NCI-H1105 treated with DMSO at 0.1 percent for 48 hours (cell line): ENCODE results near the gene ARL15.
A peak's percentile ranks its signal among the peaks of the same experiment; 100 is the strongest.
"Not testable (repeated sequence)": the region's sequence is repeated elsewhere in the genome, so short reads cannot be mapped to it uniquely, and the experiment has no call there.

Experiments used
- DNase-seq: peaks from one replicate; lab custom pipeline; 2025; lab: John Stamatoyannopoulos, UW

ARL15 gene

DNA sequence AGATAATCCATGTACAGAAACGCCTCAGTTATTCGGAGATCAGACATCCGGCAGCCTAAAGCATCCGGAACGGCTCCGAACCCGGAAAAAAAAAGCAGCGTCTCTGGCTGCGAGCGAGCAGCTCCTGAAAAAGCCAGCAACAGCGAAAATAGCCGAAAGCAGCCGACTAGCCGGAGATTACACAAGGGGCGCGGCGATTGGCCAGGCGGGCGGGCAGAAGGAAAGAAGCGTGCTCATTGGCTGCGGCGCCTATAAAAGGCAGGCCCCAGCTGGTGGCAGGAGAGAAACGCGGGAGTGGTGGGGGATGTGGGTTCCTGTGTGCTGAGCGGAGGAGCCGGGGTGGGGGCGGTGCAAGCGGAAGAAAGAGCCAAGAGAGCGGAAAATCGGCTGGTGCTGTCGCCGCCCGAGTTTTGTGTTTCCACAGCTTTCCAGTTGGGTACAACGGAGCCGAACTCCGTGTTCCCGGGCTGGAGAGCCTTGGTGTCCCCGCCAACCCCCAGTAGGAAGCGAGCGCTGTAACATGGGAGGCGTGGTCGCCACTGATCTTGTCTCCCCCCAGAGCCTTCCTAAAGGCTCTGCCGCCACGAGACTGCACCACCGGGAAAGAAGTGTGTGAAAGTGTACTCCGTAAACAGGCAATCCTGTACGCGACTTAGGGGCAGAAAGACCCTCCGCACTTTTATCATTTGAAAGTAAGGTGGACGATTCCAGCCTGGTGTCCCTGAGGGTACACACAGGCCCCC is at the start of gene ARL15:
ARL15 (minus strand) TSS at position 141 of the 743 bp plus-strand sequence.
- peak; percentile 90 for DNase-seq

- no peak for DNase-seq
These were observed 49.7 kb upstream of the ARL15 start for GRCh38 chr5:54360089-54360488.

GRCh38 chr5:54357408-54358058 is 47.2 kb upstream of the ARL15 start:
- DNase-seq: no peak

DNA sequence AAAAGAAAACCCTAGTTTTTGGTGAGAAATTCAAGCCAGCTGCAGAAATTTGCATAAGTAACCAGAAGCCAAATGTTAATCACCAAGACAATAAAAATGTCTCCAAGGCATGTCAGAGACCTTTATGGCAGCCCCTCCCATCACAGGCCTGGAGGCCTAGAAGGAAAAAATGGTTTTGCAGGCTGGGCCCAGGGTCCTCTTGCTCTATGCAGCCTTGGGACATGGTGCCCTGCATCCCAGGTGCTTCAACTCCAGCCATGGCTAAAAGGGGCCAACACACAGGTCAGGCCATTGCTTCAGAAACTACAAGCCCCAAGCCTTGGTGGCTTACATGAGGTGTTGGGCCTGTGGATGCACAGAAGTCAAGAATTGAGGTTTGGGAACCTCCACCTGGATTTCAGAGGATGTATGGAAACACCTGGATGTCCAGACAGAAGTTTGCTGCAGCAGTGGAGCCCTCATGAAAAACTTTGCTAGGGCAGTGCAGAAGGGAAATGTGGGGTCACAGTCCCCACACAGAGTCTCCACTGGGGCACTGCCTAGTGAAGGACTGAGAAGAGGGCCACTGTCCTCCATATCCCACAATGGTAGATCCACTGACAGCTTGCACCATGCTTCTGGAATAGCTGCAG is 43.7 kb upstream of the ARL15 start:
- DNase-seq: not testable (repeated sequence)

- not testable (repeated sequence) for DNase-seq
These were observed 42.2 kb upstream of the ARL15 start for GRCh38 chr5:54352580-54352979.

- no peak for DNase-seq
These were observed 37.0 kb upstream of the ARL15 start for GRCh38 chr5:54347221-54347865.

GRCh38 chr5:54344653-54345052 is 34.3 kb upstream of the ARL15 start:
- no peak for DNase-seq

DNA sequence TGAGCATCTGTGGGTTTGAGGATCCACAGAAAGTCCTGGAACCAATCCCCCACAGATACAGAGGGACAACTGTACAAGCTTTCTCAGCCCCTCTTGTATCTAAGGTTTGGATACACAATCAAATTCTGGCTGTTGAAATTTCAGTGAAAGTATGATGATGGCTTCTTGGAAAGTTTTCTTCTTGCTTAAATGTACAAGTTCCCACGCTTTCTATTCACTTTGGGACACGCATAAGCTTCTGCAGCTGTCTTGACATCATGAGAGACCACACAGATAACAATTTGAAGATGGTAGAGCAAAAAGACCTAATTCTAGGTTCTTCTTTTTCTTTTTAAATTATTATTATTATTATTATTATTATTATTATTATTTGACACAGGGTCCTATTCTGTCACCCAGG is 31.6 kb upstream of the ARL15 start:
- no peak for DNase-seq

DNA sequence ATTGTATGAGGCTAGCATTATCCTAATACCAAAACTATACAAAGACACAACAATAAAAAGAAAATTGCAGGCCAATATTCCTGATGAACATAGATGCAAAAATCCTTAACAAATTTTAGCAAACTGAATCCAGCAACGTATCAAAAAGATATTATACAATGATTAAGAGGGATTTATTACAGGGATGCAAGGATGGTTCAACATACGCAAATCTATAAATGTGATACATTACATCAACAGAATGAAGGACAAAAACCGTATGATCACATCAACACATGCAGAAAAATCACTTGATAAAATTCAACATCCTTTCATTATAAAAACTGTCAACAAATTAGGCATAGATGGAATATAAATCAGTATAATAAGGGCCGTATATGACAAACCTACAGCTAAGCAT is 27.1 kb upstream of the ARL15 start:
- DNase-seq: no peak

GRCh38 chr5:54332720-54333119 is 22.3 kb upstream of the ARL15 start:
- no peak for DNase-seq

- peak; percentile 13 for DNase-seq
These were observed 19.6 kb upstream of the ARL15 start for GRCh38 chr5:54329731-54330709.

GRCh38 chr5:54326662-54327270 is 16.4 kb upstream of the ARL15 start:
- no peak for DNase-seq

DNA sequence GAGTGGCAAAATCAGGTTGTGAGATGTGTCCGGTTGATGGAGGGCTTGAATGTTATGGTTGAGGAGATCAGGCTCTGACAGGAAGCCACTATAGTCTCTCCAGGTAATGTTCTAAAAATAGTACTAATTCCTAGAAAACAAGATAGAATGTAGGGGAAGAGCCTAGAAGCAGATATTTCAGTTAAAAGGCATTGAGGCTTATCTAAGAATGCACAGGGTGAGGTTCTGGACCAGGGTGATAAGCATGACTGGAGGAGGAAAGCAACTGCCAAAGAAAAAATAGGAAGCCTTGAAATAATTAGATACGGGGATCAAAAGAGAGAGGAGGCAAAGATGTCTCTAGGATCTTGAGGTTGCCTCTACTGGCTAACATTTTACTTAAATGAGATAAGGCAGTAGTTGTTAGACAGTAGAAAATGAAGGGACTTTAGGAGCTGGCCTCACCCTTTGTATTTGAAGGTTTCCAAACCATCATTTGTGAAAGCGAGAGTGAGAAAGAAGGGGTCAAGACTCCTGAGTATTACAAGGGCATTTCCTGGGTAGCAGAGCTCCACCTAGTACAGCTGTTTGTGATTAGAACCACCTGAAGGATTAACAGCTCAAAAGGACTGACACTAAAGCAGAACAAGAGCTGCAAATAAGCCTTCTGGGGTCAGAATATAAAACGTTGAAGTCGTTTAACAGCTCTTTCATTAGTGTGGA is 15.4 kb upstream of the ARL15 start:
- no peak for DNase-seq

- DNase-seq: no peak
These were observed 14.9 kb upstream of the ARL15 start for GRCh38 chr5:54325272-54325609.

DNA sequence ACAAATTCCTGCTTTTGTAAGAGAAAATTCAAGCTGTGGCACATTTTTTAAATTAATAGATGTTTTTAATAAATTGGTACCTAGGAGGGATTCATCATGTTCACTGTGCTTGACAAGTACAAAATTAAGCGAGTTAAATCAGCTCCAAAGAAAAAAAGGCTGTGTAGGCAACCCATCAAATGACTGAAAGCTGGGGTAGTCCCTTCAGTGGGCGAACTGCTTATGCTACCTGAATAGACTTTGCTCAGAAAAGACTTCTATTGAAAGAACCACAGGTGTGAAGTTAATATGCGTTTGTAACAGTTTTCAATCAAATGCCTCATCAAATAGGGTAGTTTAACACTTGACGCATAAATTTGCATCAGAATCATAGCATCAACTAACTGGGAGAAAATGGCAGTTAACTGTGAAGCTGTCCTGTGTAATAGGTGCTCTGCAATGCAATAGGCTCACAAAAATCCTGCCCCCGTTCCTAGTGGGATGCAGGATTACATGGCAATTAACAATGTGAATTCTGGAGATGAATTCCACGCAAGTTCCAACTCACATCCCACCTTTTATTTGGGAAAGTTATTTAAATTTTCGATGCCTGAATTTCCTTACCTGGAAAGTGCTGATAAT is 14.4 kb upstream of the ARL15 start:
- no peak for DNase-seq

GRCh38 chr5:54323495-54323894 is 13.1 kb upstream of the ARL15 start:
- DNase-seq: no peak

DNA sequence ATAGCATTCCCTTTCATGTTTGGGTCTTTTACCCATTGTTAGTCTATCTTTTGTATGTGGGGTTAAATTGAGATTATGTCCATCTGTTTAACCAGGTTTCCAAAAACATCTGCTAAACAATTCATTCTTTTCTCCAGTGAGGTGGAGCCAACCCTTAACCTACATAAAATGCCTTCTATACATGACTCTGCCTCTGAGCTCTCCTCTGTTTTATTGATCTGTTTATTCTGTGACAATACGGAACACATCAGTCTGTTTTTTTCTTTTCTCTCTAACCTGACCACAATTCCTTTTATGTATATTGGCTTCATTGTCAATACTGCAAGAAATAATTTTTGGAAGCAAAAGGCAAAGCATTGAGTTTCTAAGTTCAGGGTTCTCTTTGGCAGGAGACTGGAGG is 9.9 kb upstream of the ARL15 start:
- DNase-seq: no peak

GRCh38 chr5:54317511-54318260 is 7.3 kb upstream of the ARL15 start:
- no peak for DNase-seq
